IMR-90 (cell line): ENCODE data around the gene PLCG1. TPM values are rescaled to one million over a fixed set of nuclear protein-coding genes. Genes with fewer than 3 reads are reported as not detected.

ENCODE experiments used
- ATAC-seq: fragments of 200-7000 bp; cut with Tn5 transposase; 2 replicates; pipeline ENCODE4 v1.9.1; 2020; ENCODE audit warnings: low read depth, mild to moderate bottlenecking, moderate library complexity
- BruUV-seq: library from RNA; stranded (reverse); fragments of 400-500 nt; replicated peaks from 2 replicates; lab custom pipeline; 2021; lab: Mats Ljungman, UMichigan
- CTCF ChIA-PET: fragments of 300-600 bp; formaldehyde crosslinking; extraction: SDS; loops from one replicate; lab custom pipeline; 2021; ENCODE audit warnings: antibody characterized with exemption; lab: Yijun Ruan, JAX
- POLR2A ChIA-PET: fragments of 300-600 bp; sonication (Branson Sonifier 250); formaldehyde crosslinking; loops from one replicate; lab custom pipeline; 2022; ENCODE audit warnings: antibody characterized with exemption; ENCODE audit not compliant: unreplicated experiment; lab: Charles Lee
- DNase-seq: peaks from one replicate; pipeline ENCODE4 v3.0.0; 2013
- H2AFZ ChIP-seq: replicated peaks from 2 replicates; pipeline ENCODE3; 2013; ENCODE audit warnings: low read length, mild to moderate bottlenecking; ENCODE audit not compliant: poor library complexity
- H2AK5ac ChIP-seq: 2 replicates; pipeline ENCODE4 v1.6.1; 2013; ENCODE audit warnings: low read depth, low read length, inconsistent platforms
- H2AK9ac ChIP-seq: replicated peaks from 2 replicates; pipeline ENCODE3; 2013; ENCODE audit warnings: mild to moderate bottlenecking, low read depth, low read length, moderate library complexity; ENCODE audit not compliant: poor library complexity
- H2BK120ac ChIP-seq: 2 replicates; pipeline ENCODE4 v1.6.1; 2013; ENCODE audit warnings: low read depth, low read length, inconsistent platforms
- H2BK15ac ChIP-seq: 3 replicates; pipeline ENCODE4 v1.6.1; 2013; ENCODE audit warnings: low read depth, low read length, inconsistent platforms
- H2BK20ac ChIP-seq: 2 replicates; pipeline ENCODE4 v1.6.1; 2013; ENCODE audit warnings: low read depth, mild to moderate bottlenecking, inconsistent platforms, low read length, moderate library complexity
- H2BK5ac ChIP-seq: 2 replicates; pipeline ENCODE4 v1.6.1; 2013; ENCODE audit warnings: mild to moderate bottlenecking, low read depth, low read length, inconsistent platforms; ENCODE audit not compliant: poor library complexity, severe bottlenecking
- H3K14ac ChIP-seq: replicated peaks from 2 replicates; pipeline ENCODE4 v1.6.1; 2013; ENCODE audit warnings: low read depth, low read length, inconsistent platforms
- H3K18ac ChIP-seq: 2 replicates; pipeline ENCODE4 v1.6.1; 2013; ENCODE audit warnings: low read depth, low read length, control low read depth
- H3K23ac ChIP-seq: 2 replicates; pipeline ENCODE4 v1.6.1; 2013; ENCODE audit warnings: low read depth, low read length, inconsistent platforms
- H3K27ac ChIP-seq: 2 replicates; pipeline ENCODE4 v1.5.1; 2013; ENCODE audit warnings: mild to moderate bottlenecking, control low read depth, low read length; ENCODE audit not compliant: insufficient read depth
- H3K27me3 ChIP-seq: 2 replicates; pipeline ENCODE4 v1.6.1; 2013; ENCODE audit warnings: low read length; ENCODE audit not compliant: control insufficient read depth, insufficient read depth
- H3K36me3 ChIP-seq: 2 replicates; pipeline ENCODE4 v1.6.1; 2013; ENCODE audit warnings: low read length, mixed read lengths; ENCODE audit not compliant: control insufficient read depth, insufficient read depth
- H3K4ac ChIP-seq: 2 replicates; pipeline ENCODE4 v1.6.1; 2013; ENCODE audit warnings: low read depth, low read length, inconsistent platforms
- H3K4me1 ChIP-seq: 2 replicates; pipeline ENCODE4 v1.6.1; 2013; ENCODE audit warnings: low read length, mixed read lengths; ENCODE audit not compliant: control insufficient read depth, insufficient read depth
- H3K4me2 ChIP-seq: 2 replicates; pipeline ENCODE4 v1.6.1; 2013; ENCODE audit warnings: low read depth, mild to moderate bottlenecking, control low read depth, low read length, moderate library complexity
- H3K4me3 ChIP-seq: 2 replicates; pipeline ENCODE4 v1.5.1; 2013; ENCODE audit warnings: low read depth, mild to moderate bottlenecking, control low read depth, low read length, moderate library complexity; ENCODE audit not compliant: insufficient read depth
- H3K56ac ChIP-seq: 2 replicates; pipeline ENCODE4 v1.6.1; 2013; ENCODE audit warnings: low read length, inconsistent platforms; ENCODE audit not compliant: insufficient read depth; ENCODE audit errors: extremely low read depth
- H3K79me1 ChIP-seq, 2 experiments: 2 replicates each; pipeline ENCODE4 v1.6.1; 2013; ENCODE audit warnings: low read length in 2 of 2, inconsistent platforms in 1 of 2, low read depth in 1 of 2
- H3K9ac ChIP-seq: 2 replicates; pipeline ENCODE4 v1.6.1; 2013; ENCODE audit warnings: low read depth, low read length, control low read depth
- H3K9me1 ChIP-seq: 2 replicates; pipeline ENCODE4 v1.6.1; 2013; ENCODE audit warnings: low read length, inconsistent platforms; ENCODE audit not compliant: insufficient read depth
- H3K9me3 ChIP-seq: 2 replicates; pipeline ENCODE4 v1.6.1; 2013; ENCODE audit warnings: low read length; ENCODE audit not compliant: control insufficient read depth, insufficient read depth
- H4K20me1 ChIP-seq: 2 replicates; pipeline ENCODE4 v1.6.1; 2013; ENCODE audit warnings: low read length, inconsistent platforms; ENCODE audit not compliant: insufficient read depth
- H4K5ac ChIP-seq: 2 replicates; pipeline ENCODE4 v1.6.1; 2013; ENCODE audit warnings: mild to moderate bottlenecking, low read depth, low read length, control low read depth
- H4K8ac ChIP-seq, 2 experiments: 2 replicates each; pipeline ENCODE4 v1.6.1; 2013; ENCODE audit warnings: low read depth in 2 of 2, low read length in 2 of 2, control low read depth in 1 of 2, inconsistent platforms in 1 of 2
- H4K91ac ChIP-seq: 2 replicates; pipeline ENCODE4 v1.6.1; 2013; ENCODE audit warnings: low read depth, low read length, inconsistent platforms; ENCODE audit not compliant: insufficient read depth
- FOS ChIP-seq: fragments of 150-350 bp; IDR thresholded peaks from 2 replicates; pipeline ENCODE4 v1.6.1; 2016; ENCODE audit warnings: low read depth, low read length
- MAZ ChIP-seq: IDR thresholded peaks from 2 replicates; pipeline ENCODE4 v1.6.1; 2012; ENCODE audit warnings: low read depth, mild to moderate bottlenecking, low read length, improper control_type of control experiment, moderate library complexity, borderline replicate concordance
- POLR2A ChIP-seq: IDR thresholded peaks from 2 replicates; pipeline ENCODE4 v1.6.1; 2012; ENCODE audit warnings: mild to moderate bottlenecking, low read depth, low read length
- WGBS, 2 experiments: methylation state at CpG; one replicate each; pipeline versions ENCODE4 v1.1.5 to v1.1.7; 2013; ENCODE audit warnings: missing lambda C conversion rate in 2 of 2; ENCODE audit not compliant: insufficient read length in 1 of 2; ENCODE audit errors: extremely low coverage in 2 of 2; 5-methylcytosine and 5-hydroxymethylcytosine counted together
- dilution Hi-C: fragments of 300-500 bp; cut with HindIII; formaldehyde crosslinking; loops from one replicate; pipeline ENCODE4 v1.14.3; 2018; ENCODE audit warnings: low sequenced_read_pairs; ENCODE audit not compliant: unreplicated experiment
- in situ Hi-C: fragments of 300-500 bp; cut with MboI; formaldehyde crosslinking; loops from 3 replicates; pipeline ENCODE4 v1.14.3; 2019; ENCODE audit warnings: low sequenced_read_pairs, inconsistent platforms, mixed read lengths
- intact Hi-C: fragments of 100-400 bp; cut with micrococcal nuclease; formaldehyde crosslinking; loops from 2 replicates; pipeline ENCODE4 v1.10.0; 2022
- polyA plus RNA-seq, 3 experiments: library from polyadenylated mRNA; depleted of rRNA; stranded (reverse); fragments of >200 nt; gene quantifications; 2 replicates each; pipeline ENCODE4 v1.2.3, GENCODE V29; 2012; ENCODE audit warnings: low replicate concordance in 1 of 3
- total RNA-seq: library from RNA; depleted of rRNA; stranded (reverse); fragments of >200 nt; gene quantifications from 2 replicates; pipeline ENCODE4 v1.2.3, GENCODE V29; 2012
- TF ChIP-seq, protein P1 (sequence below): conservative IDR thresholded peaks from 2 replicates; pipeline ENCODE4 v1.5.1; 2012; ENCODE audit warnings: mild to moderate bottlenecking, low read depth, low read length, improper control_type of control experiment

The PLCG1 gene
- total and polyA plus RNA-seq, 2 of the 4 experiments (the other 2 are of a cell fraction): 59.1 to 69.1 TPM

DNA sequence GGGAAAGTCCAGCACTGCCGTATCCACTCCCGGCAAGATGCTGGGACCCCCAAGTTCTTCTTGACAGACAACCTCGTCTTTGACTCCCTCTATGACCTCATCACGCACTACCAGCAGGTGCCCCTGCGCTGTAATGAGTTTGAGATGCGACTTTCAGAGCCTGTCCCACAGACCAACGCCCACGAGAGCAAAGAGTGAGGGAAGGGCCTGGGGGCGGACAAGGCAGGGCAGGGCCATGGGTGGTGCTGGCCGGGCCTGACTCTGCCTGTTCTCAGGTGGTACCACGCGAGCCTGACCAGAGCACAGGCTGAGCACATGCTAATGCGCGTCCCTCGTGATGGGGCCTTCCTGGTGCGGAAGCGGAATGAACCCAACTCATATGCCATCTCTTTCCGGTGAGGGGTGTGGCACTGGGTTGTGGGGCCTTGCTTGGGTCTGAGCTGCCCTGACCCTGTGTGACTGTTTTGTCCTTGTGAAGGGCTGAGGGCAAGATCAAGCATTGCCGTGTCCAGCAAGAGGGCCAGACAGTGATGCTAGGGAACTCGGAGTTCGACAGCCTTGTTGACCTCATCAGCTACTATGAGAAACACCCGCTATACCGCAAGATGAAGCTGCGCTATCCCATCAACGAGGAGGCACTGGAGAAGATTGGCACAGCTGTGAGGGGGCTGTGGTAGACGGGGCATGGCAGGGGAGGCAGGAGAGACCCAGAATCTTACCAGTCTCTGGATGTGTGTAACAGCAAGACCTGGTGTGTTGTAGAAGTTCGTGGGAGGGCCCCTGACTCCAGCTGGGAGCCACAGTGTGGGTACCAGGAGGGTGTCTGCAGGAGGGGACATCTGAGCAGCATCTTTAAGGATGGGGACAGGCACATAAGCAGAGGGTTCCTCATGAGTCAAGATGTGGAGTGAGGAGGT is 29.1 kb downstream of the PLCG1 start (continued):
- TF ChIP-seq, protein P1, sequence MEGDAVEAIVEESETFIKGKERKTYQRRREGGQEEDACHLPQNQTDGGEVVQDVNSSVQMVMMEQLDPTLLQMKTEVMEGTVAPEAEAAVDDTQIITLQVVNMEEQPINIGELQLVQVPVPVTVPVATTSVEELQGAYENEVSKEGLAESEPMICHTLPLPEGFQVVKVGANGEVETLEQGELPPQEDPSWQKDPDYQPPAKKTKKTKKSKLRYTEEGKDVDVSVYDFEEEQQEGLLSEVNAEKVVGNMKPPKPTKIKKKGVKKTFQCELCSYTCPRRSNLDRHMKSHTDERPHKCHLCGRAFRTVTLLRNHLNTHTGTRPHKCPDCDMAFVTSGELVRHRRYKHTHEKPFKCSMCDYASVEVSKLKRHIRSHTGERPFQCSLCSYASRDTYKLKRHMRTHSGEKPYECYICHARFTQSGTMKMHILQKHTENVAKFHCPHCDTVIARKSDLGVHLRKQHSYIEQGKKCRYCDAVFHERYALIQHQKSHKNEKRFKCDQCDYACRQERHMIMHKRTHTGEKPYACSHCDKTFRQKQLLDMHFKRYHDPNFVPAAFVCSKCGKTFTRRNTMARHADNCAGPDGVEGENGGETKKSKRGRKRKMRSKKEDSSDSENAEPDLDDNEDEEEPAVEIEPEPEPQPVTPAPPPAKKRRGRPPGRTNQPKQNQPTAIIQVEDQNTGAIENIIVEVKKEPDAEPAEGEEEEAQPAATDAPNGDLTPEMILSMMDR: no peak

DNA sequence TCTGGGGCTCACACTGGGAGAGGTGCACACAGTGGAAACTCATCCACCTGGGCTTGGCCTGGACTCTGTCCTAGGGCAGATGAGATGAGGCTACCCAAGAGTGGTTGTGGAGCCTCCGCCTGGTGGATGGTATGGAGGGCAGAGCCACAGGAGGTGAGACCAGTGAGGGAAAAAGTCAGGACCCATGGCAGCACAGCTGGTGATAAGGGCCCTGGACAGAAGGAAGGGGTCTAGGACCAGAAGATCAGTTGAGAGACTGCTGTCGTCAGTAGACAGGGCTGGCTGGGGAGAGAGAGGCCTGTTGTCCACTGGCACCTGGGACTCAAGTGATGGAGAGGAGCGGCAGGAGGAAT is 29.8 kb downstream of the PLCG1 start:
- H2BK120ac ChIP-seq: no peak overlapping the region
- dilution Hi-C loops: no loop called here
- intact Hi-C loops: no loop called here
- H2BK20ac ChIP-seq: no peak overlapping the region
- H3K36me3 ChIP-seq: peaks cover 97% of the 10 kb centered on the region
- H3K18ac ChIP-seq: no peak overlapping the region
- BruUV-seq: no TSS peak
- H3K4me1 ChIP-seq: no peaks in the 10 kb centered on the region; the same call in 1 of the 2 replicates
- no peak overlapping the region for H2AFZ ChIP-seq
- no peak overlapping the region for H3K14ac ChIP-seq
- no peak overlapping the region for H3K4me3 ChIP-seq
- peaks cover 23% of the 10 kb centered on the region for H4K20me1 ChIP-seq
- in situ Hi-C loops: loop anchor here (25.0 kb wide), 1 partner anchor 445 kb away; the partner anchor contains the start of gene CHD6
- no peak overlapping the region for H3K9ac ChIP-seq
- TF ChIP-seq FOS (no peak), MAZ (no peak), POLR2A (no peak)
- POLR2A ChIA-PET: no interaction called here
- no peak for DNase-seq
- H3K4me2 ChIP-seq: no peak overlapping the region
- H4K91ac ChIP-seq: no peak overlapping the region
- no peak overlapping the region for H4K8ac ChIP-seq
- 100% methylated on average over 2 of the region's 3 CpGs; no CpG with 5 or more reads in 1 of the 2 experiments for WGBS, 2 experiments
- H2BK5ac ChIP-seq: no peak overlapping the region
- H2BK15ac ChIP-seq: no peak overlapping the region
- H2AK5ac ChIP-seq: no peak overlapping the region
- H3K79me1 ChIP-seq: peaks cover 10 to 54% of the 10 kb centered on the region in 2 experiments
- H3K27me3 ChIP-seq: no peaks in the 10 kb centered on the region
- H3K9me3 ChIP-seq: no peaks in the 10 kb centered on the region
- no peak overlapping the region for H2AK9ac ChIP-seq
- ATAC-seq: no peak
- H3K23ac ChIP-seq: no peak overlapping the region
- H3K56ac ChIP-seq: no peak overlapping the region
- H3K4ac ChIP-seq: no peak overlapping the region
- peaks cover 11% of the 10 kb centered on the region for H3K9me1 ChIP-seq
- CTCF ChIA-PET: no interaction called here
- no peak overlapping the region for H4K5ac ChIP-seq
- H3K27ac ChIP-seq: no peak overlapping the region
